Progenitor cell of endocrine pancreas (in vitro differentiated cells): ENCODE data around the gene SND1. TPM values are rescaled to one million over a fixed set of nuclear protein-coding genes. Genes with fewer than 3 reads are reported as not detected.

Source experiments
- DNase-seq: peaks from one replicate; pipeline ENCODE4 v3.0.0; 2021; ENCODE audit warnings: low spot score; ENCODE audit not compliant: unreplicated experiment
- H3K27ac Mint-ChIP-seq: 2 replicates; pipeline ENCODE4 v1.8.0; 2021; ENCODE audit warnings: mild to moderate bottlenecking, moderate library complexity, mixed read lengths
- H3K27me3 Mint-ChIP-seq: 2 replicates; pipeline ENCODE4 v1.8.0; 2021; ENCODE audit warnings: mixed read lengths
- H3K36me3 Mint-ChIP-seq: 2 replicates; pipeline ENCODE4 v1.8.0; 2022; ENCODE audit warnings: mixed read lengths; ENCODE audit not compliant: insufficient read depth
- H3K4me1 Mint-ChIP-seq: 2 replicates; pipeline ENCODE4 v1.8.0; 2021; ENCODE audit warnings: low read depth, mixed read lengths
- H3K4me3 Mint-ChIP-seq: 2 replicates; pipeline ENCODE4 v1.8.0; 2021; ENCODE audit warnings: low read depth, mild to moderate bottlenecking, moderate library complexity, mixed read lengths
- H3K9me3 Mint-ChIP-seq: 2 replicates; pipeline ENCODE4 v1.8.0; 2021; ENCODE audit warnings: low read depth, mixed read lengths
- CTCF ChIP-seq: fragments of 200-600 bp; sonication (generic); IDR thresholded peaks from one replicate; pipeline ENCODE4 v1.5.0; 2021; ENCODE audit warnings: antibody characterized with exemption, mild to moderate bottlenecking; ENCODE audit not compliant: unreplicated experiment
- total RNA-seq: library from RNA; stranded (reverse); gene quantifications from 2 replicates; pipeline ENCODE4 v1.2.1, GENCODE V29; 2021

The SND1 gene
- total RNA-seq, 1 donor from 2014 or later, result 213 TPM

GRCh38 chr7:127998671-127999070 is 346.7 kb downstream of the SND1 start:
- H3K4me3 Mint-ChIP-seq, result no peak overlapping the region
- no peaks in the 10 kb centered on the region for H3K9me3 Mint-ChIP-seq
- no peaks in the 10 kb centered on the region for H3K27me3 Mint-ChIP-seq
- H3K4me1 Mint-ChIP-seq, result peaks cover 29% of the 10 kb centered on the region
- H3K36me3 Mint-ChIP-seq, result peaks cover 7% of the 10 kb centered on the region
- no peak for DNase-seq
- peak overlapping the region; percentile 7 for H3K27ac Mint-ChIP-seq
- TF ChIP-seq CTCF, result no peak

- no peak for DNase-seq
- TF ChIP-seq CTCF, result no peak
- no peaks in the 10 kb centered on the region for H3K27me3 Mint-ChIP-seq
- no peaks in the 10 kb centered on the region for H3K9me3 Mint-ChIP-seq
- H3K27ac Mint-ChIP-seq, result no peak overlapping the region
- H3K4me3 Mint-ChIP-seq, result no peak overlapping the region
- peaks cover 3% of the 10 kb centered on the region for H3K36me3 Mint-ChIP-seq
- H3K4me1 Mint-ChIP-seq, result peaks cover 40% of the 10 kb centered on the region
Observed at GRCh38 chr7:128000048-128000447, 348.1 kb downstream of the SND1 start.

DNA sequence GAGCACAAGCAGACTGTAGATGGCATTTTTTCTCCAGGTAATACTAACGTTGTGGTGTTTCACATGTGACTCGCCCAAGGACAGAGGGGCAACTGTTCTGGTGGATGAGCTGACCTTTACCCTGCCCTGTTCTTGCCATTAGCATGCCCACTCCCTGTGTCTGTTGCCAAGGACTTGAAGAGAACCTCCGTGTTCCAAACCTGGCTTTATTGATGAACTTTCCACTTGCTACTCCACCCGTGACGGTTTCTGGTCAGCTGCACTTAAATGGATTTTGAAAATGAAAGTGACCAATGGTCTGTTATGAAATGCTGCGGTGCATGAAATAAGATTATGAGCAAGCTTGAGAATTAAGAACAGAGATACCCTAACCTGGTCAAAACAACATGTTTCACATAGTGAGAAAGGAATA is 348.9 kb downstream of the SND1 start:
- no peaks in the 10 kb centered on the region for H3K9me3 Mint-ChIP-seq
- TF ChIP-seq CTCF, result no peak
- H3K4me3 Mint-ChIP-seq, result no peak overlapping the region
- H3K27ac Mint-ChIP-seq, result no peak overlapping the region
- peaks cover 3% of the 10 kb centered on the region for H3K36me3 Mint-ChIP-seq
- peaks cover 45% of the 10 kb centered on the region for H3K4me1 Mint-ChIP-seq
- no peak for DNase-seq
- no peaks in the 10 kb centered on the region for H3K27me3 Mint-ChIP-seq

- Mint-ChIP-seq H3K4me3 (no peak overlapping the region), H3K9me3 (no peaks in the 10 kb centered on the region), H3K27ac (no peak overlapping the region), H3K27me3 (no peaks in the 10 kb centered on the region), H3K4me1 (peaks cover 36% of the 10 kb centered on the region), H3K36me3 (peaks cover 2% of the 10 kb centered on the region)
- DNase-seq, result no peak
- TF ChIP-seq CTCF, result no peak
Observed at GRCh38 chr7:128003167-128003566, 351.2 kb downstream of the SND1 start.

GRCh38 chr7:128003787-128004186 is 351.8 kb downstream of the SND1 start:
- no peak overlapping the region for H3K4me3 Mint-ChIP-seq
- TF ChIP-seq CTCF, result no peak
- H3K4me1 Mint-ChIP-seq, result peaks cover 32% of the 10 kb centered on the region
- peaks cover 2% of the 10 kb centered on the region for H3K36me3 Mint-ChIP-seq
- H3K27ac Mint-ChIP-seq, result no peak overlapping the region
- no peaks in the 10 kb centered on the region for H3K27me3 Mint-ChIP-seq
- no peak for DNase-seq
- H3K9me3 Mint-ChIP-seq, result no peaks in the 10 kb centered on the region
